CD14-positive monocyte (primary cell): Measurements from ENCODE around the gene FRMD4A. TPM values are rescaled to one million over a fixed set of nuclear protein-coding genes. Genes with fewer than 3 reads are reported as not detected.

ENCODE experiments used
- DNase-seq, 3 donors: peaks; one replicate each; pipeline ENCODE4 v3.0.0-alpha.2; 2011 to 2022
- H2AFZ ChIP-seq: 2 replicates; pipeline ENCODE4 v1.6.0; 2012; ENCODE audit warnings: mild to moderate bottlenecking, low read depth, low read length, inconsistent platforms; ENCODE audit not compliant: insufficient read depth, poor library complexity, severe bottlenecking
- H3K27ac ChIP-seq, 2 donors: 1 replicate in 1 of 2; 2 replicates in 1 of 2; pipeline ENCODE4 v1.5.1; 2012 to 2013; ENCODE audit warnings: low read length in 2 of 2, control low read depth in 1 of 2, inconsistent platforms in 1 of 2, low read depth in 1 of 2, mild to moderate bottlenecking in 1 of 2
- H3K27me3 ChIP-seq, 2 donors: one replicate each; pipeline versions ENCODE4 v1.6.0 to v1.6.1; 2011 to 2013; ENCODE audit warnings: low read length in 2 of 2; ENCODE audit not compliant: control insufficient read depth in 2 of 2, insufficient read depth in 2 of 2
- H3K36me3 ChIP-seq, 2 donors: replicated peaks in 1 of 2; 1 replicate in 1 of 2; 2 replicates in 1 of 2; pipeline versions ENCODE4 v1.5.1 to v1.6.1; 2012 to 2013; ENCODE audit warnings: low read length in 2 of 2, control low read depth in 1 of 2, inconsistent platforms in 1 of 2, mild to moderate bottlenecking in 1 of 2; ENCODE audit not compliant: insufficient read depth in 2 of 2, control insufficient read depth in 1 of 2
- H3K4me1 ChIP-seq, 2 donors: 1 replicate in 1 of 2; 2 replicates in 1 of 2; pipeline versions ENCODE4 v1.5.1 to v1.6.1; 2012 to 2013; ENCODE audit warnings: low read length in 2 of 2, control low read depth in 1 of 2, inconsistent platforms in 1 of 2, mild to moderate bottlenecking in 1 of 2, moderate library complexity in 1 of 2; ENCODE audit not compliant: insufficient read depth in 2 of 2, control insufficient read depth in 1 of 2
- H3K4me2 ChIP-seq: replicated peaks from 2 replicates; pipeline ENCODE3; 2012; ENCODE audit warnings: low read length, moderate library complexity, mild to moderate bottlenecking; ENCODE audit not compliant: poor library complexity, severe bottlenecking; ENCODE audit errors: extremely low read depth
- H3K4me3 ChIP-seq, 3 experiments: fragments of 200-600 bp in 1 of 3; sonication (generic) in 1 of 3; replicated peaks in 1 of 3; 1 replicate in 2 of 3; 2 replicates in 1 of 3; pipeline ENCODE4 v1.5.1; 2011 to 2013; ENCODE audit warnings: low read length in 3 of 3, mild to moderate bottlenecking in 3 of 3, control low read depth in 2 of 3, low read depth in 2 of 3, inconsistent platforms in 1 of 3, moderate library complexity in 1 of 3
- H3K79me2 ChIP-seq: 2 replicates; pipeline ENCODE4 v1.6.0; 2012; ENCODE audit warnings: mild to moderate bottlenecking, control low read depth, inconsistent platforms, low read length, moderate library complexity; ENCODE audit not compliant: insufficient read depth
- H3K9ac ChIP-seq: 2 replicates; pipeline ENCODE4 v1.6.0; 2017; ENCODE audit warnings: low read length, mild to moderate bottlenecking; ENCODE audit not compliant: insufficient read depth, poor library complexity, severe bottlenecking
- H3K9me3 ChIP-seq, 2 donors: replicated peaks in 1 of 2; 1 replicate in 1 of 2; 2 replicates in 1 of 2; pipeline versions ENCODE4 v1.5.1 to v1.6.1; 2012 to 2013; ENCODE audit warnings: low read length in 2 of 2, control low read depth in 1 of 2; ENCODE audit not compliant: control insufficient read depth in 1 of 2, insufficient read depth in 1 of 2
- H4K20me1 ChIP-seq: 2 replicates; pipeline ENCODE4 v1.6.0; 2012; ENCODE audit warnings: mild to moderate bottlenecking, low read length, control low read depth, moderate library complexity; ENCODE audit not compliant: insufficient read depth
- H3K27ac Mint-ChIP-seq, 7 donors: one replicate each; pipeline ENCODE4 v1.8.0; 2020; ENCODE audit warnings: mild to moderate bottlenecking in 7 of 7, mixed read lengths in 7 of 7, moderate library complexity in 6 of 7, inconsistent platforms in 2 of 7
- H3K27me3 Mint-ChIP-seq, 3 donors: one replicate each; pipeline ENCODE4 v1.8.0; 2021 to 2022; ENCODE audit warnings: low read depth in 3 of 3, mild to moderate bottlenecking in 3 of 3, mixed read lengths in 3 of 3, moderate library complexity in 3 of 3, inconsistent platforms in 1 of 3
- H3K36me3 Mint-ChIP-seq, 2 donors: one replicate each; pipeline ENCODE4 v1.8.0; 2020; ENCODE audit warnings: mixed read lengths in 2 of 2, inconsistent platforms in 1 of 2, mild to moderate bottlenecking in 1 of 2
- H3K4me1 Mint-ChIP-seq: one replicate; pipeline ENCODE4 v1.8.0; 2020; ENCODE audit warnings: mild to moderate bottlenecking, mixed read lengths
- H3K4me3 Mint-ChIP-seq, 2 donors: one replicate each; pipeline ENCODE4 v1.8.0; 2020; ENCODE audit warnings: mild to moderate bottlenecking in 2 of 2, mixed read lengths in 2 of 2, moderate library complexity in 1 of 2
- H3K9me3 Mint-ChIP-seq, 7 donors: one replicate each; pipeline ENCODE4 v1.8.0; 2020 to 2022; ENCODE audit warnings: mixed read lengths in 7 of 7, mild to moderate bottlenecking in 6 of 7, moderate library complexity in 6 of 7, inconsistent platforms in 2 of 7
- WGBS: methylation state at CpG from one replicate; pipeline ENCODE4 v1.1.5; 2013; ENCODE audit warnings: missing lambda C conversion rate; ENCODE audit not compliant: insufficient coverage; 5-methylcytosine and 5-hydroxymethylcytosine counted together
- intact Hi-C, 2 donors: fragments of 100-400 bp; cut with micrococcal nuclease; formaldehyde crosslinking; loops; one replicate each; pipeline versions ENCODE4 v1.15.0 to v1.15.1; 2023
- polyA plus RNA-seq, 3 donors: library from polyadenylated mRNA; depleted of rRNA in 1 of 3; unstranded in 2 of 3; stranded (reverse) in 1 of 3; fragments of 300-500 nt in 2 of 3; fragments of >200 nt in 1 of 3; fragmentation: Illumina TruSeq in 2 of 3; gene quantifications; 1 replicate in 2 of 3; 2 replicates in 1 of 3; pipeline ENCODE4 v1.2.3, GENCODE V29; 2012 to 2021
- TF ChIP-seq, protein P1 (sequence below): fragments of 200-600 bp; IDR thresholded peaks from one replicate; pipeline ENCODE4 v1.8.0; 2022; ENCODE audit warnings: antibody characterized with exemption, mild to moderate bottlenecking

Gene FRMD4A
- polyA plus RNA-seq, 3 donors: 0.12 TPM; not detected in 2

GRCh38 chr10:13612654-13613373 is 717.9 kb downstream of the FRMD4A start:
- H3K27me3 Mint-ChIP-seq: no peaks in the 10 kb centered on the region
- peak overlapping the region in 1 of 7 donors; percentile 70 for H3K27ac Mint-ChIP-seq
- Histone ChIP-seq H3K4me1 (no peaks in the 10 kb centered on the region), H3K9me3 (no peaks in the 10 kb centered on the region), H3K9ac (no peak overlapping the region), H3K79me2 (no peaks in the 10 kb centered on the region), H4K20me1 (no peaks in the 10 kb centered on the region), H2AFZ (no peak overlapping the region), H3K27ac (no peak overlapping the region), H3K36me3 (peaks cover 93 to 100% of the 10 kb centered on the region in 2 donors), H3K4me3 (no peak overlapping the region), H3K4me2 (no peak overlapping the region), H3K27me3 (no peaks in the 10 kb centered on the region)
- intact Hi-C loops: no loop called here
- H3K4me3 Mint-ChIP-seq: no peak overlapping the region
- H3K4me1 Mint-ChIP-seq: no peaks in the 10 kb centered on the region
- 92% methylated on average over 2 of the region's 3 CpGs for WGBS
- TF ChIP-seq, protein P1, sequence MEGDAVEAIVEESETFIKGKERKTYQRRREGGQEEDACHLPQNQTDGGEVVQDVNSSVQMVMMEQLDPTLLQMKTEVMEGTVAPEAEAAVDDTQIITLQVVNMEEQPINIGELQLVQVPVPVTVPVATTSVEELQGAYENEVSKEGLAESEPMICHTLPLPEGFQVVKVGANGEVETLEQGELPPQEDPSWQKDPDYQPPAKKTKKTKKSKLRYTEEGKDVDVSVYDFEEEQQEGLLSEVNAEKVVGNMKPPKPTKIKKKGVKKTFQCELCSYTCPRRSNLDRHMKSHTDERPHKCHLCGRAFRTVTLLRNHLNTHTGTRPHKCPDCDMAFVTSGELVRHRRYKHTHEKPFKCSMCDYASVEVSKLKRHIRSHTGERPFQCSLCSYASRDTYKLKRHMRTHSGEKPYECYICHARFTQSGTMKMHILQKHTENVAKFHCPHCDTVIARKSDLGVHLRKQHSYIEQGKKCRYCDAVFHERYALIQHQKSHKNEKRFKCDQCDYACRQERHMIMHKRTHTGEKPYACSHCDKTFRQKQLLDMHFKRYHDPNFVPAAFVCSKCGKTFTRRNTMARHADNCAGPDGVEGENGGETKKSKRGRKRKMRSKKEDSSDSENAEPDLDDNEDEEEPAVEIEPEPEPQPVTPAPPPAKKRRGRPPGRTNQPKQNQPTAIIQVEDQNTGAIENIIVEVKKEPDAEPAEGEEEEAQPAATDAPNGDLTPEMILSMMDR: no peak
- no peak for DNase-seq
- no peaks in the 10 kb centered on the region for H3K9me3 Mint-ChIP-seq
- peaks cover 85 to 94% of the 10 kb centered on the region in 2 donors for H3K36me3 Mint-ChIP-seq

DNA sequence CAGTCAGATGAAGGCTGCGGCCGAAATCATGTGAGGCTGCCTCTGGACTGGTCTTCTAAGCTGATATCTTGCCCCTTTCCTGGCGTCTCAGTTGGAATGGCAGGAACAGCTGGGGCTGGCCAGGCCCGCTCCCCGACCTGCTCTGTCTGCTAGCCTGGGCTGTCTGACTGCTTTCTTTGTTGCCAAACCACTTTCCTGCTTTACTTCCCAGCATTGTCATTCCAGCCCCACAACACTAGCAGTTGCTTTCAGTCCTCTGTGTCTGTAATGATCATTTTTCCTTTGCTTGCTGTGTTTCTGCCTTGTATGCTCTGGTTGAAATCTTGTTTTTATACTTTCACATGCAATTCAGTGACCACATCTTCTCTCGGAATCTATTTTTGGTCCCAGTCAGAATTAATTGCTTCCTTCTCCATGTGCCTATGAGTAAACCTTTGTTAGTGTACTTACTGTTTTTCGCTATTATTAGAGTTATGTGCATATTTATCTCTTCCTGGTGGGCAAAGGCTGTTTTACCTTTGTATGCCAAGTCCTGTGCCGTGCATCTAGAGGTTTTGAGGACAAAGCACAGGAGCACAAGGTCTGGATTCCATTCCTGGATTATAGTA is 722.4 kb downstream of the FRMD4A start:
- Mint-ChIP-seq H3K27me3 (no peaks in the 10 kb centered on the region), H3K4me1 (no peaks in the 10 kb centered on the region), H3K36me3 (peaks cover 77 to 89% of the 10 kb centered on the region in 2 donors), H3K4me3 (no peak overlapping the region), H3K27ac (no peak overlapping the region), H3K9me3 (peaks cover 0 to 3% (median 0%) of the 10 kb centered on the region in 7 donors)
- peaks cover 79 to 100% of the 10 kb centered on the region in 2 donors for H3K36me3 ChIP-seq
- DNase-seq: no peak
- H3K79me2 ChIP-seq: no peaks in the 10 kb centered on the region
- H3K4me2 ChIP-seq: no peak overlapping the region
- no peaks in the 10 kb centered on the region for H3K27me3 ChIP-seq
- H3K9ac ChIP-seq: no peak overlapping the region
- H3K4me1 ChIP-seq: no peaks in the 10 kb centered on the region
- no peak overlapping the region for H3K27ac ChIP-seq
- intact Hi-C loops: no loop called here
- no peaks in the 10 kb centered on the region for H3K9me3 ChIP-seq
- WGBS: 95% methylated on average over 7 of the region's 8 CpGs
- H2AFZ ChIP-seq: no peak overlapping the region
- no peak overlapping the region for H3K4me3 ChIP-seq
- TF ChIP-seq, protein P1: no peak
- no peaks in the 10 kb centered on the region for H4K20me1 ChIP-seq
